ENCODE data around the gene C9orf57. TPM values are rescaled to one million over a fixed set of nuclear protein-coding genes. Genes with fewer than 3 reads are reported as not detected.
"Not testable (repeated sequence)": the region's sequence is repeated elsewhere in the genome, so short reads cannot be mapped to it uniquely, and the experiment has no call there.

C9orf57 gene
- total RNA-seq, 2 donors from 2014 or later: not detected

DNA sequence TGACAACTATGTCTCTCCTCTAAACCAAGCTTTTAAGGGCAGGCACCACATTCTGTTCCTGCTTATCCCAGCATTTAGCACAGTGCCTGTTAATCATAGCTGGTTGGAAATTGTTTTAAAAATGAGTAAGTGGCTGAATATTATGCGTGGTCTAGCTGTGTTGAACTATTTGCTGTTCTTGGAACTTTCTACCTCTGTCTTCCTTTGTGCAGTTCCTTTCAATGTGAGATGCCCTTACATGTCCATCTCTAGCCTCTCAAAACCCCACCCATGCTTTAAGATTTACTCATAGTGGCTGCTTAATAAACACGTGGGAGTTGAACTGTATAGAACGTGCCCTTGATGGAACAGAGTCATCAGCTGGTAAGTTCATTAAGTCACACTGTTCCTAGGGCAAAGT lies 34.5 kb downstream of the C9orf57 start:
- no peaks in the 10 kb centered on the region for H3K36me3 ChIP-seq
- DNase-seq: no peak
- H3K4me1 ChIP-seq: no peaks in the 10 kb centered on the region
- peak overlapping the region; percentile 65 for H3K27ac ChIP-seq
- H3K27me3 ChIP-seq: no peaks in the 10 kb centered on the region
- no peaks in the 10 kb centered on the region for H3K9me3 ChIP-seq
- no peak overlapping the region for H3K4me3 ChIP-seq
- H3K9ac ChIP-seq (ENCODE audit: low read depth in 2 of 2, low read length in 2 of 2): peak overlapping the region in 1 of 2 donors; percentile 19
- intact Hi-C loops (cut with DNase I): loop anchor here (5.0 kb wide), 1 partner anchor 219 kb away; no protein-coding TSS in a partner anchor
- no peak for TF ChIP-seq CTCF (IDR thresholded peaks at IDR 0.05)

- Histone ChIP-seq H3K36me3 (no peaks in the 10 kb centered on the region), H3K4me1 (no peaks in the 10 kb centered on the region), H3K9me3 (no peaks in the 10 kb centered on the region), H3K9ac (ENCODE audit: low read depth in 2 of 2, low read length in 2 of 2) (no peak overlapping the region), H3K4me3 (no peak overlapping the region), H3K27me3 (no peaks in the 10 kb centered on the region), H3K27ac (no peak overlapping the region)
- no peak for DNase-seq
- intact Hi-C loops (cut with DNase I): no loop called here
- TF ChIP-seq CTCF (IDR thresholded peaks at IDR 0.05): no peak
These were observed 36.8 kb downstream of the C9orf57 start for GRCh38 chr9:72023596-72023995.

GRCh38 chr9:72022841-72023240 lies 37.6 kb downstream of the C9orf57 start:
- intact Hi-C loops (cut with DNase I): no loop called here
- Histone ChIP-seq H3K4me1 (no peaks in the 10 kb centered on the region), H3K9ac (ENCODE audit: low read depth in 2 of 2, low read length in 2 of 2) (no peak overlapping the region), H3K9me3 (no peaks in the 10 kb centered on the region), H3K4me3 (no peak overlapping the region), H3K27me3 (no peaks in the 10 kb centered on the region), H3K36me3 (no peaks in the 10 kb centered on the region), H3K27ac (peak overlapping the region; percentile 22)
- no peak for DNase-seq
- TF ChIP-seq CTCF (IDR thresholded peaks at IDR 0.05): no peak

- H3K4me1 ChIP-seq: no peaks in the 10 kb centered on the region
- no peaks in the 10 kb centered on the region for H3K36me3 ChIP-seq
- no peak overlapping the region for H3K9ac ChIP-seq (ENCODE audit: low read depth in 2 of 2, low read length in 2 of 2)
- TF ChIP-seq CTCF (IDR thresholded peaks at IDR 0.05): no peak
- no peaks in the 10 kb centered on the region for H3K27me3 ChIP-seq
- intact Hi-C loops (cut with DNase I): no loop called here
- H3K4me3 ChIP-seq: no peak overlapping the region
- H3K9me3 ChIP-seq: no peaks in the 10 kb centered on the region
- H3K27ac ChIP-seq: no peak overlapping the region
- DNase-seq: no peak
These were observed 47.1 kb downstream of the C9orf57 start for GRCh38 chr9:72013292-72013760.

DNA sequence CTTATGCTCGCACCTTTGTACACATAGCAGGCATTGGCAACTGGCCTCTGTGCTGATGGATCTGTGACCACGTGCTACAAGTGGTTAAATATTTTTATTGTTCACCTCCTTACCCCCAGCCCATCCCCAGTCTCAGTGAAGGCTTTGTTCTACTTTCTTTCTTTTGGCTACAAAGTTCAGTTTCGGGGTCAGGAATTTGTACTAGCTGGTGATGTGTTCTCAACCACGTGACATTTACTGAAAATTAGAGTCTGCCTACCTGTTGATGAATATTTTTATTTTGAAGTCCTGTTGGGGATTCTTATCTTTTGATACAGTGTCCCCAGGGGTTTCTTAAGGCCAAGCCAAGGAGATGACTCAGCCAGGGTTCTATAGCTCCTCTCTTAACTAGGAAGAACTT lies 47.8 kb downstream of the C9orf57 start:
- Histone ChIP-seq H3K36me3 (no peaks in the 10 kb centered on the region), H3K4me1 (no peaks in the 10 kb centered on the region), H3K27me3 (no peaks in the 10 kb centered on the region), H3K27ac (no peak overlapping the region), H3K9me3 (no peaks in the 10 kb centered on the region), H3K9ac (ENCODE audit: low read depth in 2 of 2, low read length in 2 of 2) (no peak overlapping the region), H3K4me3 (no peak overlapping the region)
- TF ChIP-seq CTCF (IDR thresholded peaks at IDR 0.05): no peak
- intact Hi-C loops (cut with DNase I): no loop called here
- no peak for DNase-seq

GRCh38 chr9:72007726-72008125 lies 52.7 kb downstream of the C9orf57 start:
- DNase-seq; H3K9me3 ChIP-seq; H3K36me3 ChIP-seq; H3K27ac ChIP-seq; H3K9ac ChIP-seq (ENCODE audit: low read depth in 2 of 2, low read length in 2 of 2); H3K27me3 ChIP-seq; H3K4me3 ChIP-seq; H3K4me1 ChIP-seq; intact Hi-C loops (cut with DNase I): not testable (repeated sequence)
